ENCODE measurements around the gene C1orf167.

Gene C1orf167

GRCh38 chr1:11736746-11737639, 25.0 kb upstream of the C1orf167 start:
- no peaks in the 10 kb centered on the region for H3K79me2 ChIP-seq (ENCODE audit: insufficient read depth, low read length)

GRCh38 chr1:11738096-11738495, 23.9 kb upstream of the C1orf167 start:
- no peaks in the 10 kb centered on the region for H4K20me1 ChIP-seq (ENCODE audit: low read depth, low read length)
- H3K4me2 ChIP-seq (ENCODE audit: low read depth, low read length, poor library complexity, severe bottlenecking), result no peak overlapping the region
- no peaks in the 10 kb centered on the region for H3K9me3 ChIP-seq (ENCODE audit: insufficient read depth, low read length)
- no peak overlapping the region for H3K27ac ChIP-seq (ENCODE audit: low read depth, low read length)
- no peak overlapping the region for H3K9ac ChIP-seq (ENCODE audit: low read length)
- H3K79me2 ChIP-seq (ENCODE audit: insufficient read depth, low read length), result no peaks in the 10 kb centered on the region
- no peaks in the 10 kb centered on the region for H3K9me2 ChIP-seq (replicated peaks; ENCODE audit: insufficient read depth, low read length)
- no peak overlapping the region for H2AFZ ChIP-seq (ENCODE audit: low read depth, low read length, severe bottlenecking)
- H3K27me3 ChIP-seq (ENCODE audit: low read length), result no peaks in the 10 kb centered on the region
- TF ChIP-seq CTCF (IDR thresholded peaks at IDR 0.05; ENCODE audit: insufficient read depth, low read length, poor library complexity, severe bottlenecking), result no peak
- no peak for TF ChIP-seq EZH2phosphoT487 (conservative IDR thresholded peaks at IDR 0.05; ENCODE audit: low read length)
- H3K36me3 ChIP-seq (ENCODE audit: low read length), result no peaks in the 10 kb centered on the region
- no peak overlapping the region for H3K4me3 ChIP-seq (ENCODE audit: insufficient read depth, low read length, poor library complexity, severe bottlenecking)
- H3F3A ChIP-seq (ENCODE audit: insufficient read depth), result no peaks in the 10 kb centered on the region

More at GRCh38 chr1:11736746-11737639, 25.0 kb upstream of the C1orf167 start:
- no peaks in the 10 kb centered on the region for H3F3A ChIP-seq (ENCODE audit: insufficient read depth)
- H3K9me2 ChIP-seq (replicated peaks; ENCODE audit: insufficient read depth, low read length), result no peaks in the 10 kb centered on the region
- no peaks in the 10 kb centered on the region for H3K9me3 ChIP-seq (ENCODE audit: insufficient read depth, low read length)
- no peaks in the 10 kb centered on the region for H4K20me1 ChIP-seq (ENCODE audit: low read depth, low read length)
- no peaks in the 10 kb centered on the region for H3K36me3 ChIP-seq (ENCODE audit: low read length)
- no peak overlapping the region for H3K27ac ChIP-seq (ENCODE audit: low read depth, low read length)
- peak overlapping the region; percentile 64 for H3K9ac ChIP-seq (ENCODE audit: low read length)
- H3K4me2 ChIP-seq (ENCODE audit: low read depth, low read length, poor library complexity, severe bottlenecking), result peak overlapping the region; percentile 85
- no peaks in the 10 kb centered on the region for H3K27me3 ChIP-seq (ENCODE audit: low read length)
- H2AFZ ChIP-seq (ENCODE audit: low read depth, low read length, severe bottlenecking), result peak overlapping the region; percentile 94
- TF ChIP-seq EZH2phosphoT487 (conservative IDR thresholded peaks at IDR 0.05; ENCODE audit: low read length), result no peak
- TF ChIP-seq CTCF (IDR thresholded peaks at IDR 0.05; ENCODE audit: insufficient read depth, low read length, poor library complexity, severe bottlenecking), result no peak
- peak overlapping the region; percentile 76 for H3K4me3 ChIP-seq (ENCODE audit: insufficient read depth, low read length, poor library complexity, severe bottlenecking)

DNA sequence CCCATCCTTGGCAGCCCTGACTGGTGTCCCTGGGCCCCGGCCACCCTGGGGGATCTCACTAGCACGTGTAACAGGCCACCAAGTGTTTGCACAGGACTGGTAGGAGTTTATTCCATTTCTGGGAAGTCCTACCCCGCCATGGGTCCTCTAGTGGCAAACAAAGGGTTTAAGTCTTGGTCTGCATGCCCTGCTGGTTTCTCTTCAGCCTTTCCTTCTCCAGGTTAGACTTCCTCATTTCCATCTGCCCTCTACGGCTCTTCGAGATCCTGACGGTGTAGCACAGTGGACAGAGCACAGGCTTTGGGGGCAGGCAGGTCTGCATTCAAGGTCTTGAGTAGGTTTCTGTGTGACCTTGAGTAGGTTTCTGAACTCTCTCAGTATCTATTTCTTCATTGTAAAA, 23.2 kb upstream of the C1orf167 start:
- Histone ChIP-seq H3K9me2 (replicated peaks; ENCODE audit: insufficient read depth, low read length) (no peaks in the 10 kb centered on the region), H3K27ac (ENCODE audit: low read depth, low read length) (no peak overlapping the region), H3K27me3 (ENCODE audit: low read length) (no peaks in the 10 kb centered on the region), H2AFZ (ENCODE audit: low read depth, low read length, severe bottlenecking) (no peak overlapping the region), H4K20me1 (ENCODE audit: low read depth, low read length) (no peaks in the 10 kb centered on the region), H3F3A (ENCODE audit: insufficient read depth) (no peaks in the 10 kb centered on the region), H3K9me3 (ENCODE audit: insufficient read depth, low read length) (no peaks in the 10 kb centered on the region), H3K36me3 (ENCODE audit: low read length) (no peaks in the 10 kb centered on the region), H3K4me3 (ENCODE audit: insufficient read depth, low read length, poor library complexity, severe bottlenecking) (no peak overlapping the region), H3K9ac (ENCODE audit: low read length) (no peak overlapping the region), H3K79me2 (ENCODE audit: insufficient read depth, low read length) (no peaks in the 10 kb centered on the region), H3K4me2 (ENCODE audit: low read depth, low read length, poor library complexity, severe bottlenecking) (no peak overlapping the region)
- TF ChIP-seq CTCF (IDR thresholded peaks at IDR 0.05; ENCODE audit: insufficient read depth, low read length, poor library complexity, severe bottlenecking), result no peak
- no peak for TF ChIP-seq EZH2phosphoT487 (conservative IDR thresholded peaks at IDR 0.05; ENCODE audit: low read length)
